GM12878 (cell line): ENCODE results near the gene PHLDA2. TPM values are rescaled to one million over a fixed set of nuclear protein-coding genes. Genes with fewer than 3 reads are reported as not detected.

Source experiments
- ATAC-seq: fragments of 200-7000 bp; cut with Tn5 transposase; 3 replicates; pipeline ENCODE4 v1.9.1; 2020; ENCODE audit warnings: mild to moderate bottlenecking, moderate library complexity
- BruUV-seq: library from RNA; stranded (reverse); fragments of 400-500 nt; replicated peaks from 2 replicates; lab custom pipeline; 2021; lab: Mats Ljungman, UMichigan
- CTCF ChIA-PET: fragments of 300-600 bp; sonication (Branson Sonifier 250); formaldehyde crosslinking; extraction: SDS; loops from one replicate; lab custom pipeline; 2021; ENCODE audit warnings: inconsistent platforms; lab: Yijun Ruan, JAX
- POLR2A ChIA-PET: fragments of 350-600 bp; formaldehyde crosslinking; extraction: SDS; loops from one replicate; lab custom pipeline; 2021; ENCODE audit warnings: inconsistent platforms; lab: Charles Lee
- RAD21 ChIA-PET: fragments of 300-600 bp; sonication (Branson Sonifier 250); formaldehyde crosslinking; loops from one replicate; lab custom pipeline; 2023; ENCODE audit warnings: antibody characterized with exemption; ENCODE audit not compliant: unreplicated experiment; lab: Charles Lee
- SMC1A ChIA-PET: fragments of 300-600 bp; sonication (Branson Sonifier 250); formaldehyde crosslinking; loops from one replicate; lab custom pipeline; 2023; ENCODE audit not compliant: unreplicated experiment, uncharacterized antibody; lab: Charles Lee
- DNase-seq: peaks from one replicate; pipeline ENCODE4 v3.0.0-alpha.2; 2011; ENCODE audit warnings: low read depth, low spot score
- FAIRE-seq: peaks from 3 replicates; lab custom pipeline; 2011; peaks lifted over from hg19 to GRCh38; lab: Jason Lieb, UNC
- H2AFZ ChIP-seq: 2 replicates; pipeline ENCODE4 v1.6.0; 2011; ENCODE audit warnings: low read depth, low read length, control low read depth; ENCODE audit not compliant: control insufficient read depth
- H3K27ac ChIP-seq: 2 replicates; pipeline ENCODE4 v1.5.1; 2011; ENCODE audit warnings: control low read depth; ENCODE audit not compliant: control insufficient read depth, insufficient read depth
- H3K27me3 ChIP-seq, 2 experiments: replicated peaks in 1 of 2; 2 replicates each; pipeline versions ENCODE4 v1.6.0 to v1.6.1; 2011; ENCODE audit warnings: low read length in 1 of 2; ENCODE audit not compliant: control insufficient read depth in 2 of 2, insufficient read depth in 2 of 2
- H3K36me3 ChIP-seq, 2 experiments: 2 replicates each; pipeline ENCODE4 v1.5.1; 2011; ENCODE audit warnings: low read length in 1 of 2; ENCODE audit not compliant: control insufficient read depth in 2 of 2, insufficient read depth in 2 of 2
- H3K4me1 ChIP-seq: 2 replicates; pipeline ENCODE4 v1.6.1; 2011; ENCODE audit warnings: mild to moderate bottlenecking, low read length, moderate library complexity, mixed read lengths; ENCODE audit not compliant: control insufficient read depth, insufficient read depth
- H3K4me2 ChIP-seq: 2 replicates; pipeline ENCODE4 v1.6.0; 2011; ENCODE audit warnings: control low read depth; ENCODE audit not compliant: control insufficient read depth, insufficient read depth
- H3K4me3 ChIP-seq: fragments of 200-600 bp; sonication (generic); 2 replicates; pipeline ENCODE4 v1.5.1; 2016
- H3K79me2 ChIP-seq: 2 replicates; pipeline ENCODE4 v1.6.0; 2011; ENCODE audit warnings: low read length; ENCODE audit not compliant: control insufficient read depth, insufficient read depth
- H3K9ac ChIP-seq: 2 replicates; pipeline ENCODE4 v1.8.0; 2011; ENCODE audit warnings: low read length, control low read depth, mixed read lengths; ENCODE audit not compliant: control insufficient read depth, insufficient read depth
- H3K9me3 ChIP-seq: replicated peaks from 3 replicates; pipeline ENCODE4 v1.5.1; 2011; ENCODE audit warnings: mild to moderate bottlenecking, low read length; ENCODE audit not compliant: control insufficient read depth, insufficient read depth
- H4K20me1 ChIP-seq: 2 replicates; pipeline ENCODE4 v1.6.0; 2011; ENCODE audit not compliant: control insufficient read depth, insufficient read depth
- FOXK2 ChIP-seq: fragments of 450-650 bp; IDR thresholded peaks from 2 replicates; pipeline ENCODE4 v1.6.1; 2017; ENCODE audit warnings: mild to moderate bottlenecking, moderate library complexity
- NBN ChIP-seq: fragments of 450-650 bp; IDR thresholded peaks from 2 replicates; pipeline ENCODE4 v1.6.1; 2016
- NFXL1 ChIP-seq: fragments of 450-650 bp; IDR thresholded peaks from 2 replicates; pipeline ENCODE4 v1.6.1; 2017; ENCODE audit warnings: antibody characterized with exemption, mild to moderate bottlenecking, borderline replicate concordance
- NKRF ChIP-seq: fragments of 450-650 bp; conservative IDR thresholded peaks from 2 replicates; pipeline ENCODE4 v1.6.1; 2017; ENCODE audit warnings: mild to moderate bottlenecking, moderate library complexity
- SMAD1 ChIP-seq: fragments of 450-650 bp; IDR thresholded peaks from 2 replicates; pipeline ENCODE4 v1.6.1; 2018; ENCODE audit warnings: mild to moderate bottlenecking, low read depth; ENCODE audit not compliant: partially characterized antibody
- SPI1 ChIP-seq: IDR thresholded peaks from 2 replicates; pipeline ENCODE4 v1.6.1; 2011; ENCODE audit warnings: low read depth, mild to moderate bottlenecking, low read length, moderate library complexity, borderline replicate concordance; ENCODE audit not compliant: insufficient read depth
- TAF1 ChIP-seq: IDR thresholded peaks from 2 replicates; pipeline ENCODE4 v1.6.1; 2011; ENCODE audit warnings: mild to moderate bottlenecking, low read depth, low read length, borderline replicate concordance
- TCF12 ChIP-seq: IDR thresholded peaks from 2 replicates; pipeline ENCODE4 v1.6.1; 2011; ENCODE audit warnings: low read depth, mild to moderate bottlenecking, low read length
- ZBED1 ChIP-seq: IDR thresholded peaks from 2 replicates; pipeline ENCODE4 v1.6.1; 2016; ENCODE audit warnings: borderline replicate concordance
- ZNF217 ChIP-seq: fragments of 450-650 bp; IDR thresholded peaks from 2 replicates; pipeline ENCODE4 v1.6.1; 2017; ENCODE audit warnings: antibody characterized with exemption, mild to moderate bottlenecking
- WGBS: methylation state at CpG from one replicate; pipeline ENCODE4 v1.1.6; 2016; ENCODE audit warnings: low lambda C conversion rate; ENCODE audit not compliant: insufficient replicate concordance, insufficient coverage; ENCODE audit errors: missing lambda C conversion rate; 5-methylcytosine and 5-hydroxymethylcytosine counted together
- in situ Hi-C: fragments of 300-500 bp; cut with MboI; formaldehyde crosslinking; loops from 9 replicates; pipeline ENCODE4 v1.14.3; 2018; ENCODE audit warnings: mixed read lengths
- intact Hi-C: fragments of 100-400 bp; cut with micrococcal nuclease; formaldehyde crosslinking; loops from one replicate; pipeline ENCODE4 v1.14.2; 2022; ENCODE audit not compliant: unreplicated experiment
- polyA plus RNA-seq, 11 experiments: library from polyadenylated mRNA; depleted of rRNA in 4 of 11; unstranded in 6 of 11; stranded (reverse) in 5 of 11; fragments of >200 nt; fragmentation: Nextera tagmentation in 4 of 11; fragmentation: Illumina TruSeq in 1 of 11; extraction: Ambion mirVana in 4 of 11; extraction: Trizol in 1 of 11; gene quantifications; 1 replicate in 1 of 11; 2 replicates in 10 of 11; pipeline versions ENCODE4 v1.2.1 to v1.2.3, GENCODE V29; 2011 to 2016; ENCODE audit warnings: inconsistent platforms in 2 of 11, missing spikeins in 2 of 11, low read depth in 1 of 11
- total RNA-seq, 4 experiments: library from RNA; depleted of rRNA in 3 of 4; stranded (reverse); fragments of >200 nt in 3 of 4; fragmentation: Illumina TruSeq in 1 of 4; extraction: Trizol in 1 of 4; gene quantifications; 2 replicates each; pipeline versions ENCODE4 v1.2.1 to v1.2.3, GENCODE V29; 2013 to 2021
- TF ChIP-seq, protein P1 (sequence below): fragments of 450-650 bp; IDR thresholded peaks from 2 replicates; pipeline ENCODE4 v1.6.1; 2017; ENCODE audit warnings: borderline replicate concordance

Gene PHLDA2
- total and polyA plus RNA-seq, 10 of the 15 experiments (the other 5 are each of a cell fraction or from before 2014, with no cell fraction given) = 0.15 to 0.49 (median 0.16) TPM; not detected in 7

GRCh38 chr11:2910401-2910955, 18.7 kb downstream of the PHLDA2 start:
- intact Hi-C loops = no loop called here
- in situ Hi-C loops = no loop called here
- SMC1A ChIA-PET = no interaction called here
- no peaks in the 10 kb centered on the region for H3K79me2 ChIP-seq
- H3K27ac ChIP-seq = no peak overlapping the region
- WGBS = 70% methylated on average over 11 of the region's 13 CpGs
- CTCF ChIA-PET = no interaction called here
- H3K9ac ChIP-seq = no peak overlapping the region
- no peak overlapping the region for H2AFZ ChIP-seq
- no peak overlapping the region for H3K4me2 ChIP-seq
- no peak for ATAC-seq
- no peaks in the 10 kb centered on the region; the same call in 2 of the 3 replicates for H3K9me3 ChIP-seq
- RAD21 ChIA-PET = no interaction called here
- FAIRE-seq = no peak
- DNase-seq = no peak
- TSS peak; percentile 67 for BruUV-seq
- no peaks in the 10 kb centered on the region for H3K36me3 ChIP-seq
- POLR2A ChIA-PET = no interaction called here
- no peaks in the 10 kb centered on the region for H4K20me1 ChIP-seq
- no peaks in the 10 kb centered on the region for H3K27me3 ChIP-seq
- no peaks in the 10 kb centered on the region for H3K4me1 ChIP-seq
- TF ChIP-seq, protein P1, sequence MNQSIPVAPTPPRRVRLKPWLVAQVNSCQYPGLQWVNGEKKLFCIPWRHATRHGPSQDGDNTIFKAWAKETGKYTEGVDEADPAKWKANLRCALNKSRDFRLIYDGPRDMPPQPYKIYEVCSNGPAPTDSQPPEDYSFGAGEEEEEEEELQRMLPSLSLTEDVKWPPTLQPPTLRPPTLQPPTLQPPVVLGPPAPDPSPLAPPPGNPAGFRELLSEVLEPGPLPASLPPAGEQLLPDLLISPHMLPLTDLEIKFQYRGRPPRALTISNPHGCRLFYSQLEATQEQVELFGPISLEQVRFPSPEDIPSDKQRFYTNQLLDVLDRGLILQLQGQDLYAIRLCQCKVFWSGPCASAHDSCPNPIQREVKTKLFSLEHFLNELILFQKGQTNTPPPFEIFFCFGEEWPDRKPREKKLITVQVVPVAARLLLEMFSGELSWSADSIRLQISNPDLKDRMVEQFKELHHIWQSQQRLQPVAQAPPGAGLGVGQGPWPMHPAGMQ = no peak
- TF ChIP-seq NFXL1 (no peak), TAF1 (no peak), NBN (no peak), FOXK2 (no peak), SMAD1 (no peak), SPI1 (no peak), ZBED1 (no peak), TCF12 (no peak), ZNF217 (no peak), NKRF (no peak)
- no peak overlapping the region for H3K4me3 ChIP-seq
